ELF-1 (cell line): ENCODE measurements around the gene CD79B.

ENCODE experiments used
- DNase-seq: peaks from one replicate; pipeline ENCODE4 v3.0.0-alpha.2; 2016; ENCODE audit warnings: low read depth, low spot score

The CD79B gene

GRCh38 chr17:63954402-63955063 lies 22.4 kb upstream of the CD79B start:
- no peak for DNase-seq

GRCh38 chr17:63950940-63951907 lies 19.1 kb upstream of the CD79B start:
- DNase-seq: peak; percentile 59

GRCh38 chr17:63949576-63950250 lies 17.6 kb upstream of the CD79B start:
- DNase-seq: no peak

- no peak for DNase-seq
Measured at GRCh38 chr17:63948521-63948920, 16.4 kb upstream of the CD79B start.

GRCh38 chr17:63947711-63948330 lies 15.7 kb upstream of the CD79B start:
- no peak for DNase-seq

- peak; percentile 60 for DNase-seq
Measured at GRCh38 chr17:63946440-63947363, 14.6 kb upstream of the CD79B start.

GRCh38 chr17:63945784-63946439 lies 13.8 kb upstream of the CD79B start:
- DNase-seq: no peak

- no peak for DNase-seq
Measured at GRCh38 chr17:63944736-63945499, 12.8 kb upstream of the CD79B start.

GRCh38 chr17:63943745-63944144 lies 11.6 kb upstream of the CD79B start:
- no peak for DNase-seq

GRCh38 chr17:63942309-63942985 lies 10.3 kb upstream of the CD79B start:
- no peak for DNase-seq

- no peak for DNase-seq
Measured at GRCh38 chr17:63941751-63942150, 9.6 kb upstream of the CD79B start.

GRCh38 chr17:63941162-63941561 lies 9.0 kb upstream of the CD79B start:
- no peak for DNase-seq

- no peak for DNase-seq
Measured at GRCh38 chr17:63940584-63940983, 8.5 kb upstream of the CD79B start.

GRCh38 chr17:63939884-63940283 lies 7.8 kb upstream of the CD79B start:
- no peak for DNase-seq

GRCh38 chr17:63939401-63939800 lies 7.3 kb upstream of the CD79B start:
- no peak for DNase-seq

- DNase-seq: no peak
Measured at GRCh38 chr17:63937920-63938319, 5.8 kb upstream of the CD79B start.

- no peak for DNase-seq
Measured at GRCh38 chr17:63937319-63937718, 5.2 kb upstream of the CD79B start.

- no peak for DNase-seq
Measured at GRCh38 chr17:63934183-63935112, 2.3 kb upstream of the CD79B start.
